DND-41 (cell line): ENCODE measurements around the gene PTPRK.

Source experiments
- CTCF ChIP-seq: IDR thresholded peaks from 2 replicates; pipeline ENCODE4 v1.5.1; 2012; ENCODE audit warnings: borderline replicate concordance, low read length, moderate library complexity, mild to moderate bottlenecking; ENCODE audit not compliant: poor library complexity, severe bottlenecking; ENCODE audit errors: extremely low read depth
- EZH2 ChIP-seq: IDR thresholded peaks from 3 replicates; pipeline ENCODE4 v1.6.1; 2012; ENCODE audit warnings: borderline replicate concordance, low read depth, mild to moderate bottlenecking, moderate library complexity, low read length, inconsistent platforms; ENCODE audit not compliant: severe bottlenecking

DNA sequence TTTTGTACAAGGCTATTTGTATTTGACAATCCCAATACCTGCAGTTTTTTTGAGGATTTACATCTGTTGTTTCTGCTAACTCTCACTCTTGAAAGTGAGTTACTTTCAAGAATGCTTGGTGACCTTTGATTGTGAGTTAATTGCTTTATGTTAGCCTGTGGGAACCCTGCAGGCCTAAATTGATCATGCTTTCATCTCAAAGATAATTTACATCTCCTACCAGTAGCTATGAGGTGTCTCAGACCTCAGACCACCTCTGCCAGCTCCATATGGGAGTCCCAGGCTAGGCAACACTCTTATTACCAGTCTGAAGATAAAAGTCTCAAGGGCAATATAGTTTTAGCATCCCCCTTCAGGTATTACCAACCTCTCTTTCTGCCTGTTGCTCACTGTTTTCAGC, 503.1 kb downstream of the PTPRK start:
- TF ChIP-seq CTCF (no peak), EZH2 (no peak)
